Loucy (cell line): ENCODE data around the gene RGR.

Experiments used
- H2AFZ ChIP-seq: fragments of 200-600 bp; sonication (generic); 2 replicates; pipeline ENCODE4 v1.6.0; 2016; ENCODE audit warnings: antibody characterized with exemption, mild to moderate bottlenecking, low read length, moderate library complexity
- H3F3A ChIP-seq: fragments of 200-600 bp; 2 replicates; pipeline ENCODE4 v1.6.0; 2016; ENCODE audit warnings: antibody characterized with exemption, low read depth, mild to moderate bottlenecking
- H3K27me3 ChIP-seq: fragments of 200-600 bp; sonication (generic); 2 replicates; pipeline ENCODE4 v1.6.1; 2014; ENCODE audit warnings: low read length, mild to moderate bottlenecking; ENCODE audit not compliant: insufficient read depth, poor library complexity, severe bottlenecking
- H3K36me3 ChIP-seq: fragments of 200-600 bp; sonication (generic); 2 replicates; pipeline ENCODE4 v1.6.1; 2016; ENCODE audit warnings: low read length; ENCODE audit not compliant: insufficient read depth
- H3K4me1 ChIP-seq: fragments of 200-600 bp; sonication (generic); 2 replicates; pipeline ENCODE4 v1.5.1; 2014; ENCODE audit warnings: low read length, mild to moderate bottlenecking; ENCODE audit not compliant: insufficient read depth, poor library complexity, severe bottlenecking
- H3K4me2 ChIP-seq: fragments of 200-600 bp; sonication (generic); 2 replicates; pipeline ENCODE4 v1.6.0; 2014; ENCODE audit warnings: antibody characterized with exemption, low read length, low read depth, mild to moderate bottlenecking; ENCODE audit not compliant: poor library complexity, severe bottlenecking
- H3K4me3 ChIP-seq: fragments of 200-600 bp; sonication (generic); 2 replicates; pipeline ENCODE4 v1.5.1; 2014; ENCODE audit warnings: low read length, mild to moderate bottlenecking, mixed read lengths; ENCODE audit not compliant: poor library complexity, severe bottlenecking
- H3K79me2 ChIP-seq: fragments of 200-600 bp; sonication (generic); 2 replicates; pipeline ENCODE4 v1.6.1; 2014; ENCODE audit warnings: low read length; ENCODE audit not compliant: insufficient read depth
- H3K9ac ChIP-seq: fragments of 200-600 bp; sonication (generic); 2 replicates; pipeline ENCODE4 v1.6.0; 2014; ENCODE audit warnings: mild to moderate bottlenecking, low read depth, low read length, moderate library complexity; ENCODE audit not compliant: poor library complexity, severe bottlenecking
- H3K9me2 ChIP-seq: fragments of 200-600 bp; sonication (generic); replicated peaks from 2 replicates; pipeline ENCODE4 v1.6.1; 2016; ENCODE audit warnings: low read depth, low read length, mixed read lengths
- H3K9me3 ChIP-seq: fragments of 200-600 bp; sonication (generic); 2 replicates; pipeline ENCODE4 v1.6.1; 2014; ENCODE audit warnings: mild to moderate bottlenecking, antibody characterized with exemption, low read length, low read depth; ENCODE audit not compliant: insufficient read depth
- H4K20me1 ChIP-seq: fragments of 200-600 bp; sonication (generic); 2 replicates; pipeline ENCODE4 v1.6.0; 2014; ENCODE audit warnings: antibody characterized with exemption, low read length, mild to moderate bottlenecking; ENCODE audit not compliant: insufficient read depth, poor library complexity, severe bottlenecking
- CTCF ChIP-seq: fragments of 200-600 bp; sonication (generic); conservative IDR thresholded peaks from 2 replicates; pipeline ENCODE4 v1.5.1; 2014; ENCODE audit warnings: mild to moderate bottlenecking, antibody characterized with exemption, low read length
- EZH2phosphoT487 ChIP-seq: fragments of 200-600 bp; IDR thresholded peaks from 2 replicates; pipeline ENCODE4 v1.6.1; 2018; ENCODE audit warnings: antibody characterized with exemption, mild to moderate bottlenecking, moderate library complexity, borderline replicate concordance

Gene RGR

DNA sequence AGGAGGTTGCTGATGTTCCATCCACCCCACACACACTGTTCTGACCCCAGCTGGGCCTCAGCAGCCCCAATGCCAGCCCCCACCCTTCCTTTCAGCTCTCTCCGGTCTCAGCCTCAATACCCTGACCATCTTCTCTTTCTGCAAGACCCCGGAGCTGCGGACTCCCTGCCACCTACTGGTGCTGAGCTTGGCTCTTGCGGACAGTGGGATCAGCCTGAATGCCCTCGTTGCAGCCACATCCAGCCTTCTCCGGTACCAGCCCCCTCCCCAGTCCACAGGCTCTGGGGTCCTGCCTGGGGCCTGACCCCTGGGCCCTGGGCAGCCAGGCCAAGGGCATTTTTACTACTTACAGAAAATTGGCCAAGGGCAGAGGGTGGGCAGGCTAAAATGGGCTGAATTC, 2.6 kb downstream of the RGR start:
- Histone ChIP-seq H3K9me3 (no peaks in the 10 kb centered on the region), H3F3A (no peaks in the 10 kb centered on the region), H3K27me3 (no peaks in the 10 kb centered on the region), H3K4me2 (no peak overlapping the region), H3K9me2 (no peaks in the 10 kb centered on the region), H3K36me3 (no peaks in the 10 kb centered on the region), H4K20me1 (no peaks in the 10 kb centered on the region), H3K4me3 (no peak overlapping the region), H2AFZ (no peak overlapping the region), H3K9ac (no peak overlapping the region), H3K79me2 (no peaks in the 10 kb centered on the region), H3K4me1 (no peaks in the 10 kb centered on the region)
- TF ChIP-seq EZH2phosphoT487 (no peak), CTCF (no peak)

DNA sequence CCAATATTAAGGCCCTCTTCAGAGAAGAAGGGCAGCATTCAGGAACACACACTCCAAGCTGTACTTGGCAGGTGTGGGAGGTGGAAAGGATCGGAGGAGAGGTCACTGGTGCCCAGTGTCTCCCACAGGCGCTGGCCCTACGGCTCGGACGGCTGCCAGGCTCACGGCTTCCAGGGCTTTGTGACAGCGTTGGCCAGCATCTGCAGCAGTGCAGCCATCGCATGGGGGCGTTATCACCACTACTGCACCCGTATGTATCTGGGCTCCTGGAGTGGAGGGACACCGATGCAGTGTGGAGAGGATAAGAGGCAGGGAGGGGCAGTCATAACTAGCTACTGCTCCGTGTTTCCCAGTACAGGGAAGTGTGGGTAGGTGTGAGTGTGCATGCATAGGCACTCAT, 3.9 kb downstream of the RGR start:
- Histone ChIP-seq H3K36me3 (no peaks in the 10 kb centered on the region), H3K27me3 (no peaks in the 10 kb centered on the region), H3F3A (no peaks in the 10 kb centered on the region), H3K9me3 (no peaks in the 10 kb centered on the region), H3K9ac (no peak overlapping the region), H3K9me2 (no peaks in the 10 kb centered on the region), H3K4me2 (no peak overlapping the region), H3K4me1 (no peaks in the 10 kb centered on the region), H4K20me1 (no peaks in the 10 kb centered on the region), H3K79me2 (no peaks in the 10 kb centered on the region), H3K4me3 (no peak overlapping the region), H2AFZ (no peak overlapping the region)
- TF ChIP-seq CTCF: no peak
- TF ChIP-seq EZH2phosphoT487: no peak

DNA sequence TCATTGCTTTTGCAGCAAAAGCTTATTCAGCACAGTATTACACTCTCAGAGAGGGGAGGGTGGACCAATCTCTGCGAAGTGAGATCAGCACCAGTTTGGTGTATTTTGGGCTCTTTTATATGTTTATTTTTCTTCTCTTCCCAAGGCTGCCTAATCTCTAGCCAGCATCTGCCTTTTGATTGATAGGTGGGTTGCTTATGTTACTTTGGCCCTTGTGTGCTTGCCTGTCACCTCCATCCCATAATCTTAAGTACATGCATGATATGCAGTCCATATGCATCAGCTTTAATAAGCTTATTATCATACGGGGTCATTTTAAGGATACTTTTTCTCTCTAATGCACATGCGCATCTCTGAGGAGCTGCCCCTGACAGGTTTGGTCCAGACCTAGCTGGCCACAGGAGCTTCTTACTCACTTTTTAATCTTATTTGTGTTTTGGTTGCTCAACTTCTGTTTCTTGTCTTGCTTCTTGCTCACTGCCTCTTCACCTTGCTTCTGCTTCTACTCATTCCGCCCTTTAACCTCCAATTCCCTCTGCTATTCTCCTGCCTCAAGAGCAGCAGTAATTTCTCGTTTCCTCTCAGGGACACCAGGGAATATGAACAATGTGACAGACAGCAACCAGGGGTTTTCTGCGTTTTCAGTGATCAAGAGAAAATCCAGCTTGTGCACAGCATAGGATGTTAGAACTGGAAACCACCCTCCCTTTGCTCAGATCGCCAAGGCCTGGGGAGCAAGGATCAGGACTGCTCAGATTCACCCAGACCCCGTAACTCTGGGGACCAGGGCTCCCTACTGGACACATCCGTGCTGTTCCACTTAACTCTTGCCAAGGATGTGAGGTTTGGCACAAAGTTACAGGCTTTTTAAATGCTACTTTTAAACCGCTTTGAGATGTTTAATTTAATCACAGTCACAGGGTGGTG, 10.0 kb downstream of the RGR start:
- Histone ChIP-seq H3K9ac (no peak overlapping the region), H3K4me2 (no peak overlapping the region), H4K20me1 (no peaks in the 10 kb centered on the region), H2AFZ (no peak overlapping the region), H3K9me3 (no peaks in the 10 kb centered on the region), H3K36me3 (no peaks in the 10 kb centered on the region), H3K4me1 (no peaks in the 10 kb centered on the region), H3F3A (no peaks in the 10 kb centered on the region), H3K79me2 (no peaks in the 10 kb centered on the region), H3K9me2 (no peaks in the 10 kb centered on the region), H3K4me3 (no peak overlapping the region), H3K27me3 (no peaks in the 10 kb centered on the region)
- TF ChIP-seq CTCF: no peak
- no peak for TF ChIP-seq EZH2phosphoT487
